ENCODE data around the gene SLC2A4RG.

The SLC2A4RG gene

GRCh38 chr20:63702036-63702665 lies 37.4 kb upstream of the SLC2A4RG start:
- in situ Hi-C loops (cut with HindIII; ENCODE audit: low pct_ligation_motif_present, low sequenced_read_pairs): no loop called here
- no peak for DNase-seq
- TF ChIP-seq CTCF (IDR thresholded peaks at IDR 0.05; ENCODE audit: low read depth, low read length, missing control alignments): no peak
- H3K4me3 ChIP-seq (ENCODE audit: low read depth, low read length): no peak overlapping the region
- H3K27ac ChIP-seq: no peak overlapping the region
- no peaks in the 10 kb centered on the region for H3K27me3 ChIP-seq (replicated peaks)
- peaks cover 26% of the 10 kb centered on the region for H3K36me3 ChIP-seq (replicated peaks)

- in situ Hi-C loops (cut with HindIII; ENCODE audit: low pct_ligation_motif_present, low sequenced_read_pairs): no loop called here
- Histone ChIP-seq H3K27me3 (replicated peaks) (no peaks in the 10 kb centered on the region), H3K36me3 (replicated peaks) (peaks cover 26% of the 10 kb centered on the region), H3K4me3 (ENCODE audit: low read depth, low read length) (no peak overlapping the region), H3K27ac (no peak overlapping the region)
- DNase-seq: no peak
- TF ChIP-seq CTCF (IDR thresholded peaks at IDR 0.05; ENCODE audit: low read depth, low read length, missing control alignments): no peak
These were observed 36.7 kb upstream of the SLC2A4RG start for GRCh38 chr20:63702751-63703470.

GRCh38 chr20:63703471-63703975 lies 36.1 kb upstream of the SLC2A4RG start:
- no peak for DNase-seq
- H3K36me3 ChIP-seq (replicated peaks): peaks cover 26% of the 10 kb centered on the region
- in situ Hi-C loops (cut with HindIII; ENCODE audit: low pct_ligation_motif_present, low sequenced_read_pairs): no loop called here
- TF ChIP-seq CTCF (IDR thresholded peaks at IDR 0.05; ENCODE audit: low read depth, low read length, missing control alignments): no peak
- no peak overlapping the region for H3K27ac ChIP-seq
- no peaks in the 10 kb centered on the region for H3K27me3 ChIP-seq (replicated peaks)
- no peak overlapping the region for H3K4me3 ChIP-seq (ENCODE audit: low read depth, low read length)

GRCh38 chr20:63703976-63704748 lies 35.4 kb upstream of the SLC2A4RG start:
- H3K4me3 ChIP-seq (ENCODE audit: low read depth, low read length): no peak overlapping the region
- H3K36me3 ChIP-seq (replicated peaks): peaks cover 32% of the 10 kb centered on the region
- H3K27me3 ChIP-seq (replicated peaks): no peaks in the 10 kb centered on the region
- in situ Hi-C loops (cut with HindIII; ENCODE audit: low pct_ligation_motif_present, low sequenced_read_pairs): no loop called here
- TF ChIP-seq CTCF (IDR thresholded peaks at IDR 0.05; ENCODE audit: low read depth, low read length, missing control alignments): no peak
- H3K27ac ChIP-seq: no peak overlapping the region
- DNase-seq: no peak

GRCh38 chr20:63704749-63705117 lies 34.8 kb upstream of the SLC2A4RG start:
- no peak for TF ChIP-seq CTCF (IDR thresholded peaks at IDR 0.05; ENCODE audit: low read depth, low read length, missing control alignments)
- Histone ChIP-seq H3K36me3 (replicated peaks) (peaks cover 34% of the 10 kb centered on the region), H3K27ac (no peak overlapping the region), H3K27me3 (replicated peaks) (no peaks in the 10 kb centered on the region), H3K4me3 (ENCODE audit: low read depth, low read length) (no peak overlapping the region)
- in situ Hi-C loops (cut with HindIII; ENCODE audit: low pct_ligation_motif_present, low sequenced_read_pairs): no loop called here
- DNase-seq: no peak
